ENCODE measurements around the gene HS6ST1.

GRCh38 chr2:128228894-128229293 is 89.8 kb downstream of the HS6ST1 start:
- TF ChIP-seq POLR2A (IDR thresholded peaks at IDR 0.05), result no peak
- TF ChIP-seq, protein P1, sequence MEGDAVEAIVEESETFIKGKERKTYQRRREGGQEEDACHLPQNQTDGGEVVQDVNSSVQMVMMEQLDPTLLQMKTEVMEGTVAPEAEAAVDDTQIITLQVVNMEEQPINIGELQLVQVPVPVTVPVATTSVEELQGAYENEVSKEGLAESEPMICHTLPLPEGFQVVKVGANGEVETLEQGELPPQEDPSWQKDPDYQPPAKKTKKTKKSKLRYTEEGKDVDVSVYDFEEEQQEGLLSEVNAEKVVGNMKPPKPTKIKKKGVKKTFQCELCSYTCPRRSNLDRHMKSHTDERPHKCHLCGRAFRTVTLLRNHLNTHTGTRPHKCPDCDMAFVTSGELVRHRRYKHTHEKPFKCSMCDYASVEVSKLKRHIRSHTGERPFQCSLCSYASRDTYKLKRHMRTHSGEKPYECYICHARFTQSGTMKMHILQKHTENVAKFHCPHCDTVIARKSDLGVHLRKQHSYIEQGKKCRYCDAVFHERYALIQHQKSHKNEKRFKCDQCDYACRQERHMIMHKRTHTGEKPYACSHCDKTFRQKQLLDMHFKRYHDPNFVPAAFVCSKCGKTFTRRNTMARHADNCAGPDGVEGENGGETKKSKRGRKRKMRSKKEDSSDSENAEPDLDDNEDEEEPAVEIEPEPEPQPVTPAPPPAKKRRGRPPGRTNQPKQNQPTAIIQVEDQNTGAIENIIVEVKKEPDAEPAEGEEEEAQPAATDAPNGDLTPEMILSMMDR (IDR thresholded peaks at IDR 0.05 in 4 of 5, conservative IDR thresholded peaks at IDR 0.05 in 1 of 5), result no peak
